Stimulated activated memory B cell treated with anti-CD40 and anti-IgM and Interleukin-4, amounts not matched to agents 10 μg/mL and 1 μg/mL and 100 μg/mL, for 72 hours (primary cell): ENCODE data around the gene ASTN1.

Experiments
- ATAC-seq: fragments of 150-1000 bp; cut with Tn5 transposase; 2 replicates; pipeline ENCODE4 v1.10.0; 2021
- H3K27ac Mint-ChIP-seq: one replicate; pipeline ENCODE4 v1.8.0; 2022; ENCODE audit warnings: mild to moderate bottlenecking, mixed read lengths
- H3K27me3 Mint-ChIP-seq: one replicate; pipeline ENCODE4 v1.8.0; 2022; ENCODE audit warnings: mixed read lengths
- H3K36me3 Mint-ChIP-seq: one replicate; pipeline ENCODE4 v1.8.0; 2022; ENCODE audit warnings: mixed read lengths
- H3K4me1 Mint-ChIP-seq: one replicate; pipeline ENCODE4 v1.8.0; 2022; ENCODE audit warnings: mixed read lengths
- H3K4me3 Mint-ChIP-seq: one replicate; pipeline ENCODE4 v1.8.0; 2022; ENCODE audit warnings: mild to moderate bottlenecking, moderate library complexity, mixed read lengths
- H3K9me3 Mint-ChIP-seq: one replicate; pipeline ENCODE4 v1.8.0; 2022; ENCODE audit warnings: mixed read lengths

Gene ASTN1

DNA sequence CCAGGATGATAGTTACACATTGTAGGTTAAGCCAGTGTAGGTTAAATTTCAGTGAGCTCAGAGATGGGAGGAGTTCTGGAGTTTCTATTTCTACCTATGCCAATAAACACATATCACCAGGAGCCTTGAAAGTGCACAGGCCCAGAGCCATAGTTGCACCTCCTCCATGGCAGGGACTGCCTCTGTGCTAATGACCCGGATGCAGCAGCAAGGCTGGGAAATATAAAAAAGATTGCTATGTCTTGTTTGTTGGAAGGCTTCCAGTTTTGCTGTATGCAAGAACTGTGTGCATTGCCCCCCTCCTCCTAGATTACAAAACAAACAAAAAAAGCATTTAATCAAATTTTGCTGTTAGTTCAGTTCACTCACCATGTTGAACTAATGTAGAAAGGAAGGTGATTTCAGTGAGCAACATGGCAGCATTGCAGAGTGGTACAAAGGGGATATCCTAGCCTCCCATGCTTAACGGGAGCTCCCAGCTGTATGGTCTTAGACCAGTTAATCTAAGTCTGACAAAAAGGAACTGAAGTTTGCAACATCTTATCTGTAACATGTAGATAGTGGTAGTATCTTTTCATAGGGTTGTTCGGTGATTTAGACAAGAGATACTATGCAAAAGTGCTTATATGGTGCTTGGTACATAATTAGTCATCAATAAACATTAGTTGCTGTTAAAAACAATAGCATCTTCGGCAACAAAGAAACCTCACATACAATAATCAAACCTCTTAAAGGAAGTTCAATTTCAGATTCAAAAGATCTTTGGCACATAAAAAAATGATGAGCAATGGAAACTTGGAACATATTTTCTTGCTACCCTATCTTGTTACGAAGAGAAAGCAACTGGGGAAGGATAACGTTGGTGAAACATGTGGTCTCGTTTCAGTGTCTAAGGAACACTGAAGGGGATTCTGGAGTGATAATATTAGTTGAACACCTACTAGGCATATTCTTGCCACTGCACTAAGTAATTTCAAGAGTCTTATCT, 309.5 kb downstream of the ASTN1 start:
- ATAC-seq = no peak
- H3K9me3 Mint-ChIP-seq = no peaks in the 10 kb centered on the region
- H3K36me3 Mint-ChIP-seq = no peaks in the 10 kb centered on the region
- no peaks in the 10 kb centered on the region for H3K4me1 Mint-ChIP-seq
- H3K27me3 Mint-ChIP-seq = no peaks in the 10 kb centered on the region
- H3K27ac Mint-ChIP-seq = no peak overlapping the region
- no peak overlapping the region for H3K4me3 Mint-ChIP-seq

DNA sequence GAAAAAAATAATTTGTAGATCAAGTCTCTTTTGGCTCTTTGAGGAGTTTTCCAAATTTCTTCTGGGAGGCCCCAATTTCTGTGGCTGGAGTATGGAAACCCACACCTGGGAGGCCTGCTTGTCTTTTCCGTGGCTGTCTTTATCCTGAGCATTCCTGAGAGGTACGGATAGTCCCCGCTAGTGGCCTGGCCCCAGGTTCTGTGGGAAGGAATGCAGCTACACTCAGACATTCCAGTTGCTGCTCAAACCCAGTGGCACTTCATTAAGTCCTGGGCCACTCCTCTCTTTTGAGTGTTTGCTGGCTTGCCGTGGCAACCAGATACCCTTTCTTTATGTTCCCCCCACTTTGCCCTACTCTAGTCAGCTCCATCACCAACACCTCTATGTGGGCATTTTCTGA, 310.4 kb downstream of the ASTN1 start:
- Mint-ChIP-seq H3K4me3 (no peak overlapping the region), H3K27me3 (no peaks in the 10 kb centered on the region), H3K4me1 (no peaks in the 10 kb centered on the region), H3K27ac (no peak overlapping the region), H3K9me3 (no peaks in the 10 kb centered on the region), H3K36me3 (no peaks in the 10 kb centered on the region)
- no peak for ATAC-seq

DNA sequence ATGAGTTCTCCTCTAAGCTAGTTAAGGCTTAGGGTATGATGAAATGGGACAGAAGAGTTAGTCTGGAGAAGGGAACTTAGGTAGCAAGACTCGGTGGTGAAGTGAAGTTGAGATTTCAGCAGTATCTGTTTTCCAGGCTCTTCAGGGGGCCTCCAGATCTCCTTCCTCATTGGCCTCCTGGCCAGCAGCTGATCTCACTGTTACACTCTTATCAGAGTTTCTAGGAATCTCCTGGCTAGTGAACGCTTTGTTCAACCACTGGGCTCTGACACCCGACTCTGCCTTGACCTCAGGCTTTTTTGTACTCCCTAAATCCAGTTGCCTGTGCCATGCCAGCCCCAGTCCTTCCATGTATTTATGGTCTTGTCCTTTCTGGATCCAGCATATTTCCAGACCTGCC, 311.0 kb downstream of the ASTN1 start:
- Mint-ChIP-seq H3K9me3 (no peaks in the 10 kb centered on the region), H3K27me3 (no peaks in the 10 kb centered on the region)
- ATAC-seq = no peak

DNA sequence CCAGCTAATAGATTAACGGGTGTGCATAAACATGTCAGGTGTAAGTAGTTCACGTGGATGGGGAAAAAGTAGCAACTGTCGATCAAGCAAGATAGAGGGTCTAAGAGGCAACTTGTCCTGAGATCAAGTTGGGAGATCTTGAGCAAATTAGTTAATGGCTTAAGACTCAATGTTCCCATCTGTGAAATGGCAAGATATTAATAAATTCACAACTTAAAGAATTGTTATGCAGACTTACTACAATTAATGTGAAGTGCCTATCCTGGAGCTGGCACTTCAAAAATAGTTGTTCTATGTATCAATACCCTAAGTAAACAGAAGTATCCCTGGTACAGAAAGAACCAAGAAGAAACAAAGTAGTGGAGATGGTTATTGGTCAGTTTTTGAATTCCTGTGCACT, 312.4 kb downstream of the ASTN1 start:
- H3K36me3 Mint-ChIP-seq = no peaks in the 10 kb centered on the region
- no peak overlapping the region for H3K4me3 Mint-ChIP-seq
- H3K27ac Mint-ChIP-seq = no peak overlapping the region
- no peak for ATAC-seq
- H3K4me1 Mint-ChIP-seq = no peaks in the 10 kb centered on the region
- H3K27me3 Mint-ChIP-seq = no peaks in the 10 kb centered on the region
- no peaks in the 10 kb centered on the region for H3K9me3 Mint-ChIP-seq

More for the DNA sequence above, 311.0 kb downstream of the ASTN1 start:
- Mint-ChIP-seq H3K27ac (no peak overlapping the region), H3K36me3 (no peaks in the 10 kb centered on the region), H3K4me3 (no peak overlapping the region), H3K4me1 (no peaks in the 10 kb centered on the region)

DNA sequence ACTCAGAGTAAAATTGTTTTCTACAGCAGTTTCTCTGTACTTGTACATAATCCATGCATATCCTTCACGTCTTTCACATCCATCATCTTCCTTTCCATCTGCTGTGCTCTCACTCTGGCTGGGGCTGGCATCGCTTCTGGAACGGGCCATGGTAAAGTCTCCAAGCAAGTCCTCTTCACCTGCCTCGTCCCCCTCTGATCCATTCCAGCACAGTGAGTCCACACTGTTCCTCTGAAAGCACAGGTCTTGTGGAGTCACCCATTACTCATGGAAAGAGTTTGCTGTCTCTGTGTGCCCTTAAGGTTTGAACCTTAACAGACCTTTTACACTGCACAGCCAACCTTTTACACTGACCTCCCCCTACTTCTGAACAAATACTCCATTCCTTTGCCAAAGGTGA, 313.6 kb downstream of the ASTN1 start:
- Mint-ChIP-seq H3K36me3 (no peaks in the 10 kb centered on the region), H3K4me1 (no peaks in the 10 kb centered on the region), H3K27me3 (no peaks in the 10 kb centered on the region), H3K9me3 (no peaks in the 10 kb centered on the region), H3K27ac (no peak overlapping the region), H3K4me3 (no peak overlapping the region)
- no peak for ATAC-seq

DNA sequence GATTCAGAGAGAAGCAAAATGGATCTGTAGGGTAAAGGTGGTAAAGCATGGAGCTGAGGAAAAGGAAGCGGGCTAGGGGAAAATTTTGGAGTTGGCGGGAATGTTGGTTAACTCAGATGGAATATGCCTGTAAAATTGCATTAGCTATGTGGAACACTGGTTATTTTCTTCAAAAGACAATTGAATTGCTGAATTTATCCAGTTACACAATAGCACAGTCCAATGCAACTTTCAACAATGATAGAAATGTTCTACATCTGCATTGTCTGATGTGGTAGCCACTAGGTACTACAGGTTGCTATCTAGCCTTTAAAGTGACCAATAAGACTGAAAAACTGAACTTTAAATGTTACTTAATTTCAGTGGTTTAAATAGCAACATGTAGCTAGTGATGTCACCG, 315.2 kb downstream of the ASTN1 start:
- peaks cover 9% of the 10 kb centered on the region for H3K27me3 Mint-ChIP-seq
- H3K4me1 Mint-ChIP-seq = no peaks in the 10 kb centered on the region
- ATAC-seq = no peak
- H3K4me3 Mint-ChIP-seq = no peak overlapping the region
- H3K27ac Mint-ChIP-seq = no peak overlapping the region
- H3K36me3 Mint-ChIP-seq = no peaks in the 10 kb centered on the region
- no peaks in the 10 kb centered on the region for H3K9me3 Mint-ChIP-seq

DNA sequence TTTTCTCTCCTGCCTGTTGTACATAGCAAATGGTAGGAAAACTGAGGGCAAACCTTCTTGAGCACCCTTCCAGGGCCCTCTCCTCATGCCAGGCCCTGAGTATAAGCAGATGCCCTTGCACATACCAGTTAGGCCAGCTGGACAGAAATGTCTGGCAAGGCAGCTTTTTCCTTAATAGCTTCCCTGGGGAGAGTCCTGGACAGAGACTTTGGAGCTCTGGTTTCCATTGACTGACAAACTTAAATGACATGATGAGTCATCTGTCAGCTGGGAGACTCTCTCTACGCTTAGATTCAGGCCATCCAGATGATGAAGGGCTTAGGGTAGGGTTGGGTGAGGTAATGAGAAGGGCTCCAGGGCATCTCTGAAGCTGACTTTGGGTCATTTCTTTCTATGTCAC, 317.5 kb downstream of the ASTN1 start:
- no peaks in the 10 kb centered on the region for H3K4me1 Mint-ChIP-seq

DNA sequence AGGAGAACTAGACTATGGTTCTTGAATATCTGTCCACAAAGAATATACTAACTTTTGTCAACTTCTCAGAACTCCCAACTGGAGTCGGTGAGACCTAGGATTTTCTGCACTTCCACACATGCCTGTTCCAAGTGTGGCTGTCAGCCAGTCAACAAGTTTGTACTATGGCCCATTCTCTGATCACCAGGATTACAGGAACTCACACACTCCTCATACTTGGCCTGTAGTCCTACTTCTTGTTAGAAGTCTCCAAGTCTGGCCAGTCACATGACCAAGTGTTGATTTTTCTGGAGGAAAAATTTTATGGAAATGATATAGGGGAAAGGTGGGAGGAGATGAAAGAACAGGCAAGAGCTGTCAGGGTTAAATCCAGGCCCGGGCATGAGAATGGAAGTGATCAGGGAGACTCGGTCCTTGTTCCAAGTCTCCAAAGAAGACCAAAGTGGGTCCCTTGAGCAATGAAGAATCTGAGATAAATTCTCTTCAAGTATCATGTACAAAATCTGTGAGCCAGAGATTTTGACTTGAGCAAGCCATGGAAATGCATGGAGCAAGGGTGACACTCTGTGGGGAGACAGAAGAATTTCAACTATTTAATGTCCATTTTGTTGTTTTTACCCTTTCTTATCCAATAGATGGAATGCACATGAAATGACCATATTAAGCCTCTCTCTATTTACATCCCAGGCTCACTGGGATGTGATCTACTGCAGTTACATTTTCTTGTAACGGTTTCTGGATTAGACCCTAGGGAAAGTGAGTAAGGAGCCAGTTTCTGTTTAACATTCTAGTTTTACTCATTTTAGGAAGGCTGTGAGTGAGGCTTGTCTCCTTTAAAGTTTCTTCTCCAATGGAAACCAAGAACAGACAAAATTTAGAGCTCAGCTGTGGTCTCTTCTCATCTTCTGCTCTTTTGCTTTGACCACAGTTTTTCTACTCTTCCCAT, 320.9 kb downstream of the ASTN1 start:
- H3K4me1 Mint-ChIP-seq = no peaks in the 10 kb centered on the region
- H3K27ac Mint-ChIP-seq = no peak overlapping the region
- H3K4me3 Mint-ChIP-seq = no peak overlapping the region
- ATAC-seq = no peak
- H3K27me3 Mint-ChIP-seq = peaks cover 9% of the 10 kb centered on the region
- H3K36me3 Mint-ChIP-seq = no peaks in the 10 kb centered on the region
- no peaks in the 10 kb centered on the region for H3K9me3 Mint-ChIP-seq

More for the DNA sequence above, 317.5 kb downstream of the ASTN1 start:
- Mint-ChIP-seq H3K27me3 (peaks cover 9% of the 10 kb centered on the region), H3K27ac (no peak overlapping the region), H3K36me3 (no peaks in the 10 kb centered on the region), H3K4me3 (no peak overlapping the region), H3K9me3 (no peaks in the 10 kb centered on the region)
- ATAC-seq = no peak

DNA sequence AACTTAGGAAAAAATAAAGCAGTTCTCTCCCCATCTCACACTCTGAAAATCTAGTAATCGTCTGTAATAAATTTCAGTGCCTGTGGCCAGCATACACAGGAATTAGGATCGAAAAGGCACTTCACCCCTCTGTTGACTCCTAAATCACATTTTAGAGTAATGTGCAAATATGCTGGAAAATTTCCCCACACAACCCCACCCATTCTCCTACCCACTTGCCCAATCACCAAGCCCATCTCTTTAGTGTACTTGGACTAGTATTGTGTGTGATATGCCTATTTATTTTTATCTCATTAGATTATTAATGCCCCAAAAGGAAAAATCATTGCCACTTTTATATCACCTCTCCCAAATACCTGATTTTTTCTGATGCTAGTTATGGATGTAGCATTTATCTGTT, 323.3 kb downstream of the ASTN1 start:
- no peaks in the 10 kb centered on the region for H3K4me1 Mint-ChIP-seq
- H3K4me3 Mint-ChIP-seq = no peak overlapping the region
- ATAC-seq = no peak
- no peaks in the 10 kb centered on the region for H3K9me3 Mint-ChIP-seq
- peaks cover 9% of the 10 kb centered on the region for H3K27me3 Mint-ChIP-seq
- H3K36me3 Mint-ChIP-seq = no peaks in the 10 kb centered on the region
- H3K27ac Mint-ChIP-seq = no peak overlapping the region

DNA sequence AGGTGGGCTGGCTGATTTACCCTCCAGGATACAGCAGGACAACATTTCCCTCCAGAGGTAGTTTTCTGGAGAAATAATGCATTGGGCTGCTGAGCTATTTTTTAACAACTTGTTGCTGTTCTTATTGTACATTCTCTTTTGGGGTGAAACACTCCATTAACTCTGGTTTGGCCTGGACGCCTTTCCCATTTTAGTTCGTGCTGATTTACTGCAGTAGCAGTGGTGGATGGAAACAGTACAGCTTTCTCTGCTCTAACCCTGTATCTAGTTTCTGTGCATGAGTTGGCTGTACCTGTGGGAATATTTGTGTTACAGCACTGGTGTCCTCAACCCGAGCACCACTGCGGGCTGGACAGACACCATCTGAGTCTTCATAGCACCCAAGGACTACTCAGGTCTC, 325.3 kb downstream of the ASTN1 start:
- Mint-ChIP-seq H3K36me3 (no peaks in the 10 kb centered on the region), H3K27ac (no peak overlapping the region), H3K4me3 (no peak overlapping the region), H3K27me3 (no peaks in the 10 kb centered on the region), H3K4me1 (no peaks in the 10 kb centered on the region), H3K9me3 (no peaks in the 10 kb centered on the region)
- ATAC-seq = no peak

DNA sequence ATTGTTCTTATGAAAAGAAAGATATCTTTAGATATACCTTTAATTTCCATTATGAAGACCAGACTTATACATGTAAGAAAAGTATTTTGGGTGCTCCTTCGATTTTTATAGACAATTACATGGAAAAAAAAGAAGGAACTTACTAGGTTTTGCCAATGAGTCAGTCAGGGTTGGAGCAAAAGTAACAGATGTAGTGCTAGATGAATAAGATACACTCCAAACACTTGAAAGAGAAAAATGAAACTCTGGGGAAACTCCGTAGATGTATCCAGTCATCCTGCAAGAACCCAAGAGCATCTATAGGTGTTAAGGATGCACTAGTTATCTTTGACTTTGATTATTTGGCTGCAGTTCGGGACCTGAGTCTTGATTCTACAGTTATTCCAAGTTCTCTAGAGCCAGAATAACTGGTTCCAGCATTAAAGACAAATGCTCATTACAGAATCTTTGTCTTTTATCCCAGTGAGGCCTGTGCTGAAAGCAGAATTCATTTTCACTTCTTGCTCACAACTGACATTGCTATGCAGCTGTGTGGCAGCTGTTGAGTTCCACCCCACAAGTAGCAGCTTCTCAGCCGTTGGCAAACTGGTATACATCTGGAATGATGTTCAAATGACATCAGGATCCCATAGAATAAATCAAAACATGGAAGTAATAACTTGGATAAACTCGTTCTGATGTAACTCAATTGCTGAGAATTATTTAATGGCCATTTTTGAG, 326.1 kb downstream of the ASTN1 start:
- no peaks in the 10 kb centered on the region for H3K36me3 Mint-ChIP-seq
- no peaks in the 10 kb centered on the region for H3K9me3 Mint-ChIP-seq
- no peak for ATAC-seq
- H3K27me3 Mint-ChIP-seq = no peaks in the 10 kb centered on the region
- no peak overlapping the region for H3K4me3 Mint-ChIP-seq
- H3K27ac Mint-ChIP-seq = no peak overlapping the region
- no peaks in the 10 kb centered on the region for H3K4me1 Mint-ChIP-seq

DNA sequence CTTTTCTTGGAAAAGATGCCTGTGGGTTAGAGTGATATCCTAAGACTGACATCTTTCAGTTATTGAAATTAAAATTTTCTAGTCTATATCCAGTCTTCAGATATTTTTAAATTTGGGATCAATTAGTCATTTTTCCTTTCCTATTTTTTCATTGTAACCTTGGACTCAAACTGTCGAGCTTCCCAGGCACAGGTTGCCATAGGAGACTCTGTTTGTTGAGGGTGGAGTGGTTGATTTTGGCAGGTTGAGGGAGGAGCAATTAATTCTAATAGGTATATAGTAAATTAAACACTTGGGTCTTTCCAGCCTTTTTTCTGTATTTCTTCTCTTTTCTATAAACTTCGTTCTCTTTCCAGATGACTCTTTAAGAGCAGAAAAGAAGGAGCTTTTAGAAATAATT, 326.8 kb downstream of the ASTN1 start:
- Mint-ChIP-seq H3K9me3 (no peaks in the 10 kb centered on the region), H3K27me3 (no peaks in the 10 kb centered on the region), H3K4me1 (no peaks in the 10 kb centered on the region), H3K27ac (no peak overlapping the region), H3K4me3 (no peak overlapping the region), H3K36me3 (no peaks in the 10 kb centered on the region)
- no peak for ATAC-seq

DNA sequence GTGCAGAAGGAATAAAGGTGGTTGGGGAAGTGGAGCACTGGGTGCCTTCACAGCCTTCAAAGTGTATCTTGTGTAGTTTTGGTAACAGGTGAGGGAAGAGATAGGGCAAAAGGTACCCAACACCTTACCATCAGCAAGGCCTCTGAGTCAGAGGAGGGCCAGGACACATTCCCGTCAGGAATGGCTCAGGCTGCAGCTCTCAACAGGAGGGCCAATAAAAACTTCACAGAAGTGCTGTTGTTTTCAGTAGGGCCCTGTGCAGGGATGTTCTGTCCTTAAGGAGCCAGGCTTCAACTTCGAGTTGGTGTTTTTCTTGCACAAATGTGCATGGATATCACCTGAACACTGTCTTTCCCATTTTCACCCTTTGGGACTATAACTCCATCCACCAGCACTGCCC, 333.4 kb downstream of the ASTN1 start:
- no peaks in the 10 kb centered on the region for H3K4me1 Mint-ChIP-seq
- H3K4me3 Mint-ChIP-seq = no peak overlapping the region
- H3K27me3 Mint-ChIP-seq = no peaks in the 10 kb centered on the region
- no peaks in the 10 kb centered on the region for H3K36me3 Mint-ChIP-seq
- H3K27ac Mint-ChIP-seq = no peak overlapping the region
- peaks cover 3% of the 10 kb centered on the region for H3K9me3 Mint-ChIP-seq
- peak; percentile 21 for ATAC-seq

DNA sequence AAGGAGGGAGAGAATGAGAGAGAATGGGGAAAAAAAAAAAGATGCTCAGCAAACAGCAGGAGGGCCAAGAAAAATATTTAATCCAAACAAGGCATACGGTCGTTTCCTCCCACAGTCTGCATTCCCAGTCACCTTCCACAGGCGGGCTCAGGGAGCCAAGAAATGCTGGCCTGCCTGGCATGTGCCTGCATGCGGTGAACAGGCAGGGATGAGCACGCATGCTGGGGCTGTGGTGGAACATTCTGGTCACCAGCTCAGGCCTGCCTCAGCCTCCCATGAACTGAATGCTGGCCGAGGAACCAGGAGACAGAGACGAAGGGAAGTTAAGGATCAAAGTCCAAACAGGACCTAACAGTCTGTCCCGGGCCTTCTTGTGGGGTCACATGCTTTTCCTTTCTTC, 335.3 kb downstream of the ASTN1 start:
- Mint-ChIP-seq H3K27ac (no peak overlapping the region), H3K27me3 (peaks cover 8% of the 10 kb centered on the region), H3K9me3 (peaks cover 3% of the 10 kb centered on the region), H3K4me1 (no peaks in the 10 kb centered on the region), H3K4me3 (no peak overlapping the region), H3K36me3 (no peaks in the 10 kb centered on the region)
- ATAC-seq = no peak

DNA sequence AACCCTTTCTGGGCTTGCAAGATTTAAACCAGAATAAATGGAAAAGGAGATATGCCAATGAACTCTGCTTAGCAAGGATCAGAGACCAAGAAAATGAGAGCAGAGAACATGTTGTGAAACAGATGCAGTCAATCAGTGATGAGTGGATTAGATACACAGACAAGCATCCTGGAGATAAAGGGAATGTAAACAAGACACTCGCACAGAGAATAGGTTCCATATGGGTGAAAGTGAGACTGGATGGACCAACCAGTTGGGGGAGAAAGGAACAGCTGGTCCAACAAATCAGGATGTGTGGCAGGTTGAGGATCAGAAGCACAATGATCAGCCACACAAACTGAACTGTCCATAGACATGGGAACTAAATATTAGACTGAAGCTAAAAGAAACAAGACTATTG, 338.2 kb downstream of the ASTN1 start:
- Mint-ChIP-seq H3K9me3 (peaks cover 3% of the 10 kb centered on the region), H3K27me3 (peaks cover 8% of the 10 kb centered on the region), H3K4me3 (no peak overlapping the region), H3K36me3 (no peaks in the 10 kb centered on the region), H3K27ac (no peak overlapping the region), H3K4me1 (no peaks in the 10 kb centered on the region)
- ATAC-seq = no peak
